Spleen (tissue), 11 donors: Measurements from ENCODE around the gene RGS21. TPM values are rescaled to one million over a fixed set of nuclear protein-coding genes. Genes with fewer than 3 reads are reported as not detected.

Experiments
- DNase-seq: peaks from one replicate; pipeline ENCODE4 v3.0.0-alpha.2; 2020
- H3K27ac ChIP-seq, 8 donors: fragments of 200-600 bp; sonication (generic) in 7 of 8; 1 replicate in 4 of 8; 2 replicates in 4 of 8; pipeline versions ENCODE4 v1.5.0 to v1.8.0; 2016 to 2021; ENCODE audit warnings: inconsistent platforms in 4 of 8, mild to moderate bottlenecking in 4 of 8, moderate library complexity in 1 of 8
- H3K27me3 ChIP-seq, 7 donors: fragments of 200-600 bp; sonication (generic) in 6 of 7; replicated peaks in 1 of 7; 1 replicate in 4 of 7; 2 replicates in 3 of 7; pipeline versions ENCODE4 v1.5.0 to v1.8.0; 2016 to 2021; ENCODE audit warnings: inconsistent platforms in 3 of 7, mild to moderate bottlenecking in 1 of 7
- H3K36me3 ChIP-seq, 6 donors: fragments of 200-600 bp; sonication (generic) in 5 of 6; 1 replicate in 4 of 6; 2 replicates in 2 of 6; pipeline versions ENCODE4 v1.5.0 to v1.8.0; 2016 to 2021; ENCODE audit warnings: inconsistent platforms in 2 of 6
- H3K4me1 ChIP-seq, 6 donors: fragments of 200-600 bp; sonication (generic) in 5 of 6; 1 replicate in 3 of 6; 2 replicates in 3 of 6; pipeline versions ENCODE4 v1.5.0 to v1.8.0; 2016 to 2021; ENCODE audit warnings: inconsistent platforms in 3 of 6
- H3K4me3 ChIP-seq, 8 donors: fragments of 200-600 bp; sonication (generic) in 7 of 8; 1 replicate in 4 of 8; 2 replicates in 4 of 8; pipeline versions ENCODE4 v1.5.0 to v1.8.0; 2016 to 2021; ENCODE audit warnings: inconsistent platforms in 4 of 8, mild to moderate bottlenecking in 4 of 8, moderate library complexity in 2 of 8
- H3K9me3 ChIP-seq, 8 donors: fragments of 200-600 bp; sonication (generic) in 7 of 8; 1 replicate in 4 of 8; 2 replicates in 4 of 8; pipeline versions ENCODE4 v1.5.0 to v1.8.0; 2016 to 2021; ENCODE audit warnings: inconsistent platforms in 4 of 8
- POLR2A ChIP-seq, 3 donors: fragments of 450-650 bp; IDR thresholded peaks; one replicate each; pipeline ENCODE4 v1.5.1; 2017; ENCODE audit warnings: antibody characterized with exemption in 3 of 3, mild to moderate bottlenecking in 1 of 3
- POLR2AphosphoS5 ChIP-seq, 3 donors: sonication (generic); formaldehyde crosslinking; IDR thresholded peaks; one replicate each; pipeline ENCODE4 v1.5.1; 2017; ENCODE audit warnings: antibody characterized with exemption in 3 of 3
- WGBS, 5 donors: extraction: QIAGEN DNeasy Blood & Tissue Kit in 3 of 5; methylation state at CpG; one replicate each; pipeline versions ENCODE4 v1.1.5 to v1.1.7; 2013 to 2018; 5-methylcytosine and 5-hydroxymethylcytosine counted together
- intact Hi-C: fragments of 100-400 bp; cut with DNase I; formaldehyde crosslinking; loops from one replicate; pipeline ENCODE4 v1.15.0; 2023; ENCODE audit warnings: low total_unique reads
- polyA plus RNA-seq, 3 donors: library from polyadenylated mRNA; stranded (reverse); fragments of 200-250 nt; gene quantifications; one replicate each; pipeline ENCODE4 v1.2.1, GENCODE V29; 2013
- total RNA-seq, 7 donors: library from RNA; depleted of rRNA in 3 of 7; stranded (reverse); fragments of >200 nt in 3 of 7; fragmentation: NEBNext Ultra II Directional in 4 of 7; extraction: Animal tissue kit (Norgen Biotek cat#: 25700) in 4 of 7; gene quantifications; one replicate each; pipeline versions ENCODE4 v1.1.0 to v1.2.1, GENCODE V29; 2016 to 2021
- TF ChIP-seq, protein P1 (sequence below), 11 experiments: fragments of 200-600 bp in 7 of 11; fragments of 450-650 bp in 4 of 11; sonication (generic) in 4 of 11; IDR thresholded peaks in 8 of 11; conservative IDR thresholded peaks in 3 of 11; 1 replicate in 7 of 11; 2 replicates in 4 of 11; pipeline versions ENCODE4 v1.4.0 to v1.8.0; 2016 to 2021; ENCODE audit warnings: antibody characterized with exemption in 11 of 11, inconsistent platforms in 4 of 11, mild to moderate bottlenecking in 1 of 11
- donor health status: healthy with polysubstance abuse.
- donor health status: DM: no; HTN: no; CAD: no; lungs with moderate emphysema.
- donor health status: DM: no; HTN: no; CAD: no.
- donor health status: Bipolar disorder and iron deficiency.
- donor health status: healthy.
- donor health status: DM: no; HTN: no; CAD: no.
- donor health status: DM: yes; HTN: yes; CAD: no.

The RGS21 gene
- total and polyA plus RNA-seq, 10 donors, result not detected

DNA sequence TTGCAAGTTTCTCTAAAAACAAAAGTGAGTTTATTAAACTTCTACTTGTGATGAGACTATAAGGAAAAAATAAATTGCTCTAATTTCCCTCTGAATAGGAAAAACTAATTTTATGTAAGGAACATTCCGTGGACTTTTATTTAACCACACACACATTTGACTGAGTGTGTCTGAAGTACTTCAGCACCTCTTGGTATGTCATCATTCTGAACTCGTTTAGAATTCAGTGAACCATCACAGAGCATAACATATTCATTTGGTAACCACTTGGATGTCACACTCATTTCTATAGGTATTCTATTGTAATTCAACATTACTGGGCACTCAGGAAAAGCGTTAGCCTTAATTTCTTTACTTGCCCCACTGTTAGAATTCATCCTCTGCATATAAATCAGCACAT is 79.1 kb downstream of the RGS21 start:
- no peak for DNase-seq
- Histone ChIP-seq H3K27ac (no peak overlapping the region), H3K36me3 (no peaks in the 10 kb centered on the region), H3K4me3 (no peak overlapping the region), H3K4me1 (no peaks in the 10 kb centered on the region), H3K27me3 (no peaks in the 10 kb centered on the region), H3K9me3 (no peaks in the 10 kb centered on the region)
- 69 to 84% (median 77%) methylated on average over 3 of the region's 3 CpGs for WGBS, 5 donors
- intact Hi-C loops, result no loop called here
- TF ChIP-seq POLR2A (IDR thresholded peaks at IDR 0.05) (no peak), POLR2AphosphoS5 (IDR thresholded peaks at IDR 0.05) (no peak)
- TF ChIP-seq, protein P1, sequence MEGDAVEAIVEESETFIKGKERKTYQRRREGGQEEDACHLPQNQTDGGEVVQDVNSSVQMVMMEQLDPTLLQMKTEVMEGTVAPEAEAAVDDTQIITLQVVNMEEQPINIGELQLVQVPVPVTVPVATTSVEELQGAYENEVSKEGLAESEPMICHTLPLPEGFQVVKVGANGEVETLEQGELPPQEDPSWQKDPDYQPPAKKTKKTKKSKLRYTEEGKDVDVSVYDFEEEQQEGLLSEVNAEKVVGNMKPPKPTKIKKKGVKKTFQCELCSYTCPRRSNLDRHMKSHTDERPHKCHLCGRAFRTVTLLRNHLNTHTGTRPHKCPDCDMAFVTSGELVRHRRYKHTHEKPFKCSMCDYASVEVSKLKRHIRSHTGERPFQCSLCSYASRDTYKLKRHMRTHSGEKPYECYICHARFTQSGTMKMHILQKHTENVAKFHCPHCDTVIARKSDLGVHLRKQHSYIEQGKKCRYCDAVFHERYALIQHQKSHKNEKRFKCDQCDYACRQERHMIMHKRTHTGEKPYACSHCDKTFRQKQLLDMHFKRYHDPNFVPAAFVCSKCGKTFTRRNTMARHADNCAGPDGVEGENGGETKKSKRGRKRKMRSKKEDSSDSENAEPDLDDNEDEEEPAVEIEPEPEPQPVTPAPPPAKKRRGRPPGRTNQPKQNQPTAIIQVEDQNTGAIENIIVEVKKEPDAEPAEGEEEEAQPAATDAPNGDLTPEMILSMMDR (IDR thresholded peaks at IDR 0.05 in 8 of 11, conservative IDR thresholded peaks at IDR 0.05 in 3 of 11), result no peak

DNA sequence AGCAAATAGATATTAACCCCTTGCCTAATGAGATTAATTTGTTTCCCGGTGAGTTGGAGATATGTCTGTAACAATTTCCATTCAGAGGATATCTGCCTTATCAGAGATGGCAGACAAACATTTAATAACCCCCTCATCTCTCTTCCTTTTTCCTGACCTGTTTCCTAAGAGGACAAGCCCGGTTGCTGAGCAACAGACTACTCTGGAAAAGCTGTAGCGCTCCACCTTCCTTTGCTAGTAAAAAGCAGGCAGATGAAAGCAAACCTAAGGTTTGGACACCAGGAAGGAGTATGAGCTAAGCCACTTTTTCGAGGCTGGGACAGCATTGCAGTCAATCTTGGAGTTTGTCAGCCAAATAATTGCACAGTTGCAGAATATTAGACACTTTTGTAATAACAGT is 82.4 kb downstream of the RGS21 start:
- 38 to 61% (median 42%) methylated on average over 4 of the region's 4 CpGs for WGBS, 5 donors
- TF ChIP-seq, protein P1 (IDR thresholded peaks at IDR 0.05 in 8 of 11, conservative IDR thresholded peaks at IDR 0.05 in 3 of 11), result no peak
- intact Hi-C loops, result no loop called here

DNA sequence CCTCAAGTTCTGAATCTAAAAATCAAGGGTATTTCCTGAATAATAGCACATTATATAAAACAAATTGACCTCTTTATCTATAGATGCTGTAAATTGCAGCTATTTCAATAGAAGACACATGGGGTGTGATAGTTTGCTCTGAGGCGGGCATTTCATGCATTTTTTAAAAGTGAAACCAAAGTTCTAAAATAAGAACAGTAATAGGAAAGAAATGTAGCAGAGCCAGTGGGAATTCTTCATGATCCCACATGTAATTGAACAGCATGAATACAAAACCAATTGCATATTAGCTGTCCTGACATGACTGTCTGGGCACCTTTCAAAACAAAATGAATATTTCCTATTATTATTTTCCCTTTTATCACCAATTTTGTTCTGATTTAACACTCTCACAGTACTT is 85.0 kb downstream of the RGS21 start:
- H3K27me3 ChIP-seq, result no peaks in the 10 kb centered on the region
- H3K9me3 ChIP-seq, result no peaks in the 10 kb centered on the region
- WGBS, 5 donors, result 37 to 75% (median 44%) methylated on average over 1 of the region's 1 CpG
- TF ChIP-seq POLR2A (IDR thresholded peaks at IDR 0.05), result no peak
- TF ChIP-seq, protein P1 (IDR thresholded peaks at IDR 0.05 in 8 of 11, conservative IDR thresholded peaks at IDR 0.05 in 3 of 11), result no peak
- no peak for TF ChIP-seq POLR2AphosphoS5 (IDR thresholded peaks at IDR 0.05)
- no peaks in the 10 kb centered on the region for H3K4me1 ChIP-seq
- H3K4me3 ChIP-seq, result no peak overlapping the region
- intact Hi-C loops, result no loop called here
- no peak for DNase-seq
- H3K36me3 ChIP-seq, result no peaks in the 10 kb centered on the region
- no peak overlapping the region for H3K27ac ChIP-seq

More for the DNA sequence above, 82.4 kb downstream of the RGS21 start:
- H3K27me3 ChIP-seq, result no peaks in the 10 kb centered on the region
- H3K4me1 ChIP-seq, result no peaks in the 10 kb centered on the region
- H3K27ac ChIP-seq, result no peak overlapping the region
- no peak overlapping the region for H3K4me3 ChIP-seq
- H3K36me3 ChIP-seq, result no peaks in the 10 kb centered on the region
- H3K9me3 ChIP-seq, result no peaks in the 10 kb centered on the region
- no peak for DNase-seq

DNA sequence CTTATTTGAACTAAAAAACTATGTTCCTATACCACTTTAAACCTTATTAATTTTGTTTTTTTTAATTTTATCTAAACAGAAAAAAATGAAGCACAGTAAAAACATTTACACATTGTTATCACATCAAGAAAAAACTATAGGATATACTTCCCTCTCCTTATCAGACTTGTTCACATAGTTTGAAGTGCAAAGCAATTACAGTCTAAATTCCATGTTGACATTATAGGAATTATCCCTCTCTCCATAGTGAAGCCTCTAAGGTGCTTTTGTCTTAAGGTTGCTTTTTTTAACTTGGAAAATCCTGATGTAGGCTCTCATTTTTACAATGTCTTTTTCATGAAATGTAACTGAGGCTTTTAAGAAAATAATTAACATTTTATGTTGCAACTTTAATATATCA is 85.8 kb downstream of the RGS21 start:
- Histone ChIP-seq H3K36me3 (no peaks in the 10 kb centered on the region), H3K4me3 (no peak overlapping the region), H3K4me1 (no peaks in the 10 kb centered on the region), H3K27ac (no peak overlapping the region), H3K9me3 (no peaks in the 10 kb centered on the region), H3K27me3 (no peaks in the 10 kb centered on the region)
- intact Hi-C loops, result no loop called here
- no peak for DNase-seq
- TF ChIP-seq, protein P1 (IDR thresholded peaks at IDR 0.05 in 8 of 11, conservative IDR thresholded peaks at IDR 0.05 in 3 of 11), result no peak
- TF ChIP-seq POLR2AphosphoS5 (IDR thresholded peaks at IDR 0.05) (no peak), POLR2A (IDR thresholded peaks at IDR 0.05) (no peak)
